MM.1S (cell line): ENCODE data around the gene CNTFR.

ENCODE experiments used
- DNase-seq: peaks from one replicate; pipeline ENCODE4 v3.0.0-alpha.2; 2015
- H2AFZ ChIP-seq: fragments of 300-600 bp; sonication (generic); 2 replicates; pipeline ENCODE4 v1.6.0; 2016; ENCODE audit warnings: antibody characterized with exemption, low read length
- H3F3A ChIP-seq: fragments of 300-600 bp; sonication (generic); 2 replicates; pipeline ENCODE4 v1.6.1; 2016; ENCODE audit warnings: mild to moderate bottlenecking, antibody characterized with exemption, low read length, moderate library complexity, mixed read lengths; ENCODE audit not compliant: insufficient read depth
- H3K27ac ChIP-seq: fragments of 300-600 bp; sonication (generic); 2 replicates; pipeline ENCODE4 v1.5.1; 2016; ENCODE audit warnings: mild to moderate bottlenecking, low read length
- H3K27me3 ChIP-seq: fragments of 300-600 bp; sonication (generic); replicated peaks from 2 replicates; pipeline ENCODE4 v1.6.0; 2016; ENCODE audit warnings: low read length; ENCODE audit not compliant: insufficient read depth
- H3K36me3 ChIP-seq: fragments of 300-600 bp; sonication (generic); replicated peaks from 2 replicates; pipeline ENCODE4 v1.6.1; 2016; ENCODE audit warnings: mild to moderate bottlenecking, low read length, mixed read lengths; ENCODE audit not compliant: insufficient read depth
- H3K4me1 ChIP-seq: fragments of 300-600 bp; sonication (generic); 2 replicates; pipeline ENCODE4 v1.6.1; 2016; ENCODE audit warnings: low read length, mixed read lengths
- H3K4me2 ChIP-seq: fragments of 300-600 bp; sonication (generic); 2 replicates; pipeline ENCODE4 v1.6.0; 2016; ENCODE audit warnings: low read depth, low read length
- H3K4me3 ChIP-seq: fragments of 300-600 bp; sonication (generic); 2 replicates; pipeline ENCODE4 v1.5.1; 2016; ENCODE audit warnings: low read length, mixed read lengths
- H3K79me2 ChIP-seq: fragments of 300-600 bp; sonication (generic); 2 replicates; pipeline ENCODE4 v1.6.1; 2016; ENCODE audit warnings: mixed run types, low read length, mixed read lengths
- H3K9ac ChIP-seq: fragments of 300-600 bp; sonication (generic); 2 replicates; pipeline ENCODE4 v1.6.1; 2016; ENCODE audit warnings: low read length, mixed read lengths
- H3K9me2 ChIP-seq: fragments of 300-600 bp; sonication (generic); replicated peaks from 2 replicates; pipeline ENCODE4 v1.6.1; 2016; ENCODE audit warnings: mild to moderate bottlenecking, low read length, mixed read lengths; ENCODE audit not compliant: insufficient read depth
- H3K9me3 ChIP-seq: fragments of 300-600 bp; sonication (generic); replicated peaks from 2 replicates; pipeline ENCODE4 v1.6.1; 2016; ENCODE audit warnings: mild to moderate bottlenecking, low read length, mixed read lengths; ENCODE audit not compliant: insufficient read depth
- H4K20me1 ChIP-seq: fragments of 300-600 bp; sonication (generic); 2 replicates; pipeline ENCODE4 v1.6.1; 2016; ENCODE audit warnings: mild to moderate bottlenecking, low read length, moderate library complexity, mixed read lengths; ENCODE audit not compliant: insufficient read depth
- CTCF ChIP-seq: fragments of 300-600 bp; sonication (generic); IDR thresholded peaks from 2 replicates; pipeline ENCODE4 v1.5.1; 2016; ENCODE audit warnings: antibody characterized with exemption, low read length, mixed read lengths
- EZH2 ChIP-seq: fragments of 300-600 bp; sonication (generic); optimal IDR thresholded peaks from 2 replicates; pipeline ENCODE3; 2017; ENCODE audit warnings: low read depth, mild to moderate bottlenecking, antibody characterized with exemption, low read length, mixed read lengths
- EZH2phosphoT487 ChIP-seq: fragments of 300-600 bp; sonication (generic); IDR thresholded peaks from 2 replicates; pipeline ENCODE4 v1.6.1; 2018; ENCODE audit warnings: antibody characterized with exemption, low read length

The CNTFR gene

GRCh38 chr9:34558364-34558763 lies 31.2 kb downstream of the CNTFR start:
- no peaks in the 10 kb centered on the region for H3K9me3 ChIP-seq
- no peak overlapping the region for H3K9ac ChIP-seq
- no peaks in the 10 kb centered on the region for H4K20me1 ChIP-seq
- H3F3A ChIP-seq, result no peaks in the 10 kb centered on the region
- no peak for TF ChIP-seq EZH2phosphoT487
- TF ChIP-seq CTCF, result no peak
- no peak for TF ChIP-seq EZH2
- DNase-seq, result no peak
- H3K9me2 ChIP-seq, result no peaks in the 10 kb centered on the region
- peaks cover 82% of the 10 kb centered on the region for H3K27me3 ChIP-seq
- no peaks in the 10 kb centered on the region for H3K79me2 ChIP-seq
- no peak overlapping the region for H3K4me3 ChIP-seq
- H3K27ac ChIP-seq, result no peak overlapping the region
- H2AFZ ChIP-seq, result no peak overlapping the region
- no peaks in the 10 kb centered on the region for H3K36me3 ChIP-seq
- H3K4me2 ChIP-seq, result no peak overlapping the region
- no peaks in the 10 kb centered on the region for H3K4me1 ChIP-seq

DNA sequence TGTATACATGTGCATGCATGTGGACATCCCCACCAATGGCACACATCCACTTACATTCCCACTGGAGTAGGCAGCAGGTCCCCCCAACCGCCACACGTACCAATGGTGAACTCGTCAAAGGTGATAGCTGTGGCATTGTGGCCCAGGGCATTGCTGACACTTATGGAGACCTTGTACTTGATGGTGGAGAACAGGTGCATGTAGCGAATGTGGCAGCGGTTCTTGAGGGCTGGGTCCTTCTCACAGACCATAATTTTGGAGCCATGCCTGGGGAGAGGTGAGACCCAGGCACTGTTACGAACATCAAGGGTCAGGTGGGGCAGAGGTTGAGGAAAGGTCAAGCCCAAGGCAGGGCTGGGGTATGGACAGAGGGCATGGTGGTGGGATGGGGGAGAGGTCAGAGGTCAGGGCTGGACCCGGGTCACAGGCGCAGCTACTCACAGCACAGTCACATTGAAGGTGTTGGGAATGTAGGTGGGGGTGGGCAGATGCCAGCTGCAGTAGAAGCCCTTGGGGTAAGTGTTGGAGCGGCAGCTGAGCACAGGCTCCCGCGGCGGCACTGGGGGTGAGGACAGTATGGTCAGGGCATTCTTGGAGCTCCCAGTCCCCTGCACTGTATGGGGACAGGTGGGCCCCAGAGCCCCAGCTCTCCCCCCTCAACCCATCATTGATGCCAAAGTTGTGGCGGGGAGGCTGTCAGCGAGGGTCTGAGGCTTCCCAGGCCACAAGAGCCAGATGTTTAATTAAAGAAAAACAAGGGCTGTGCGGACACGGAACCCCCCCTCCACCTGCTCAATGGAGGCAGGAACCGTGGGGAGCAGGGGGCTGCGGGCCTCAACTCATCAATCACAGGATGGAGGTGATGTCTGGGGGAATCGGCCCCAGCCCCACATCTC lies 31.9 kb downstream of the CNTFR start:
- H3K9me3 ChIP-seq, result no peaks in the 10 kb centered on the region
- H2AFZ ChIP-seq, result no peak overlapping the region
- no peaks in the 10 kb centered on the region for H3K9me2 ChIP-seq
- no peak overlapping the region for H3K4me2 ChIP-seq
- H3K4me3 ChIP-seq, result no peak overlapping the region
- H4K20me1 ChIP-seq, result no peaks in the 10 kb centered on the region
- H3K9ac ChIP-seq, result no peak overlapping the region
- H3F3A ChIP-seq, result no peaks in the 10 kb centered on the region
- no peak overlapping the region for H3K27ac ChIP-seq
- TF ChIP-seq EZH2, result no peak
- no peak for TF ChIP-seq EZH2phosphoT487
- no peak for TF ChIP-seq CTCF
- H3K4me1 ChIP-seq, result no peaks in the 10 kb centered on the region
- peaks cover 84% of the 10 kb centered on the region for H3K27me3 ChIP-seq
- no peak for DNase-seq
- no peaks in the 10 kb centered on the region for H3K79me2 ChIP-seq
- no peaks in the 10 kb centered on the region for H3K36me3 ChIP-seq

- peaks cover 86% of the 10 kb centered on the region for H3K27me3 ChIP-seq
- no peaks in the 10 kb centered on the region for H3K36me3 ChIP-seq
- no peak overlapping the region for H2AFZ ChIP-seq
- H3K4me2 ChIP-seq, result no peak overlapping the region
- H3K79me2 ChIP-seq, result no peaks in the 10 kb centered on the region
- H4K20me1 ChIP-seq, result no peaks in the 10 kb centered on the region
- H3K4me3 ChIP-seq, result no peak overlapping the region
- TF ChIP-seq CTCF (no peak), EZH2 (no peak), EZH2phosphoT487 (no peak)
- H3F3A ChIP-seq, result no peaks in the 10 kb centered on the region
- no peaks in the 10 kb centered on the region for H3K9me2 ChIP-seq
- no peak overlapping the region for H3K27ac ChIP-seq
- H3K9me3 ChIP-seq, result no peaks in the 10 kb centered on the region
- no peaks in the 10 kb centered on the region for H3K4me1 ChIP-seq
- DNase-seq, result no peak
- H3K9ac ChIP-seq, result no peak overlapping the region
Observed at GRCh38 chr9:34556949-34557348, 32.6 kb downstream of the CNTFR start.
